Measurements from ENCODE around the gene UGGT2. TPM values are rescaled to one million over a fixed set of nuclear protein-coding genes. Genes with fewer than 3 reads are reported as not detected.
"Not testable (repeated sequence)": the region's sequence is repeated elsewhere in the genome, so short reads cannot be mapped to it uniquely, and the experiment has no call there.

UGGT2 gene
- total and polyA plus RNA-seq, 4 donors: 7.6 to 60.2 (median 16.3) TPM

DNA sequence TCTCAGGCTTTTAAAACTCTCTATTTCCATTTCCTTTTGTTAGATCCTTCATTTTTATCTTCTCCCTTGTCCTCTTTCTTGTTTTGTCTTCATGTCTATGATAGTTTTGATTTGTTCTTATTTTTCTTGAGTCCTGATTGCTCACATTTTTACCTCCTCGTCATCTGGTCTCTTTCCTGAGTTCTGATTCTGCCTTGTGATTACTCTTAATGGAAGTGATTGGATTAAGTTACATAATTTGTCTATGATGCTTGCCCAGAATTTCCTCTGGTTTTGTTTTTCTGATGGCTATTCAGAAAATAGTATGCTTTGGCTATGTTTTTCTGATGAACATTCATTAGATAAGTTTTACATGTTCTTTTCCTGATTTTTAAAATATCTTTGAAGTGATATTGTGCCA, 273.7 kb downstream of the UGGT2 start:
- H3K27ac ChIP-seq (ENCODE audit: low read depth in 1 of 2, low read length in 1 of 2): no peak overlapping the region
- TF ChIP-seq, protein P1, sequence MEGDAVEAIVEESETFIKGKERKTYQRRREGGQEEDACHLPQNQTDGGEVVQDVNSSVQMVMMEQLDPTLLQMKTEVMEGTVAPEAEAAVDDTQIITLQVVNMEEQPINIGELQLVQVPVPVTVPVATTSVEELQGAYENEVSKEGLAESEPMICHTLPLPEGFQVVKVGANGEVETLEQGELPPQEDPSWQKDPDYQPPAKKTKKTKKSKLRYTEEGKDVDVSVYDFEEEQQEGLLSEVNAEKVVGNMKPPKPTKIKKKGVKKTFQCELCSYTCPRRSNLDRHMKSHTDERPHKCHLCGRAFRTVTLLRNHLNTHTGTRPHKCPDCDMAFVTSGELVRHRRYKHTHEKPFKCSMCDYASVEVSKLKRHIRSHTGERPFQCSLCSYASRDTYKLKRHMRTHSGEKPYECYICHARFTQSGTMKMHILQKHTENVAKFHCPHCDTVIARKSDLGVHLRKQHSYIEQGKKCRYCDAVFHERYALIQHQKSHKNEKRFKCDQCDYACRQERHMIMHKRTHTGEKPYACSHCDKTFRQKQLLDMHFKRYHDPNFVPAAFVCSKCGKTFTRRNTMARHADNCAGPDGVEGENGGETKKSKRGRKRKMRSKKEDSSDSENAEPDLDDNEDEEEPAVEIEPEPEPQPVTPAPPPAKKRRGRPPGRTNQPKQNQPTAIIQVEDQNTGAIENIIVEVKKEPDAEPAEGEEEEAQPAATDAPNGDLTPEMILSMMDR (IDR thresholded peaks at IDR 0.05; ENCODE audit: control extremely low read depth, extremely low read depth): no peak
- H3K9me3 ChIP-seq (ENCODE audit: control insufficient read depth in 4 of 4, insufficient read depth in 3 of 4, low read length in 3 of 4): no peaks in the 10 kb centered on the region
- H3K4me3 ChIP-seq: no peak overlapping the region
- H3K36me3 ChIP-seq (ENCODE audit: control insufficient read depth in 4 of 4, insufficient read depth in 4 of 4, low read length in 4 of 4): peaks cover 0 to 12% (median 4%) of the 10 kb centered on the region in 4 donors
- H3K27me3 ChIP-seq (ENCODE audit: control insufficient read depth in 3 of 3, insufficient read depth in 3 of 3, low read length in 2 of 3): no peaks in the 10 kb centered on the region
- no peak overlapping the region for H3K9ac ChIP-seq (ENCODE audit: insufficient read depth in 1 of 2, low read length in 2 of 2)
- no peak for ATAC-seq (ENCODE audit: insufficient read depth, low FRiP score)
- H3K4me1 ChIP-seq (ENCODE audit: control insufficient read depth in 5 of 5, insufficient read depth in 5 of 5, low read length in 5 of 5): no peaks in the 10 kb centered on the region
- DNase-seq: no peak
- WGBS, 2 donors: 37 to 93% methylated on average over 1 of the region's 1 CpG

DNA sequence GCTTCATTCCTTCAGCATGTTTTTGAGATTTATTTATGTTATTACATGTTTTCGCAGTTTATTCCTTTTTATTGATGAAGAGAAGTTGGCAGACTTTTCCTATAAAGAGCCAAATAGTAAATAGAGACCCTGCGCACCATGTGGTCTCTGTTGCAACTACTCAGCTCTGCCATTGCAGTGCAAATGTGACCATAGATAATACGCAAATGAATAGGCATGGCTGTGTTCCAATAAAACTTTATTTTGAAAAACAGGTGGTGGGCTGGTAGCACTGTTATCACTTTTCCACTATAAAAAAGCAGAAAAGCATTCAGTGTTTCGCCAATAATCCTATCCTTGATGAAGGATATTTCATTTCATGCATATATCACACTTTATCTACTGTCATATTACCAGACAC, 281.3 kb downstream of the UGGT2 start:
- WGBS, 2 donors: 85 to 93% methylated on average over 4 of the region's 4 CpGs
- Histone ChIP-seq H3K27me3 (ENCODE audit: control insufficient read depth in 3 of 3, insufficient read depth in 3 of 3, low read length in 2 of 3) (no peaks in the 10 kb centered on the region), H3K4me3 (no peak overlapping the region), H3K9me3 (ENCODE audit: control insufficient read depth in 4 of 4, insufficient read depth in 3 of 4, low read length in 3 of 4) (no peaks in the 10 kb centered on the region), H3K27ac (ENCODE audit: low read depth in 1 of 2, low read length in 1 of 2) (no peak overlapping the region), H3K9ac (ENCODE audit: insufficient read depth in 1 of 2, low read length in 2 of 2) (no peak overlapping the region), H3K4me1 (ENCODE audit: control insufficient read depth in 5 of 5, insufficient read depth in 5 of 5, low read length in 5 of 5) (peaks cover 0 to 7% (median 0%) of the 10 kb centered on the region in 5 donors), H3K36me3 (ENCODE audit: control insufficient read depth in 4 of 4, insufficient read depth in 4 of 4, low read length in 4 of 4) (peaks cover 5 to 9% (median 6%) of the 10 kb centered on the region in 4 donors)
- ATAC-seq (ENCODE audit: insufficient read depth, low FRiP score): no peak
- DNase-seq: peak; percentile 26 to 86 (median 78)
- TF ChIP-seq, protein P1 (IDR thresholded peaks at IDR 0.05; ENCODE audit: control extremely low read depth, extremely low read depth): no peak

DNA sequence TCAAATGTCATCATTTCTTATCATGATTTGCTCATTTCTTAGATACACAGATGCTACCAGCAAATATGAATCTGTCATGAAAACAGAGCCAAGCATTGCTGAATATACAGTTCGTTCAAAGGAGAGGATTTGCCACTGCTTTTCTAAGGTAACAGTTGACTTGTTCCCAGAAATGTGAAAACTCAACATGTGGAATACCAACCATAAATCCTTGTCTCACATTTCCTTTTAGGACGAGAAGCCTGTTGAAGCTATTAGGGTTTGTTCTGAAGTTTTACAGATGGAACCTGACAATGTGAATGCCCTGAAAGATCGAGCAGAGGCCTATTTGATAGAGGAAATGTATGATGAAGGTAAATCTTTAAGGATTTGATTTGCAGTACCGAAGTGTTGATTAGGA, 289.6 kb downstream of the UGGT2 start:
- Histone ChIP-seq H3K27me3 (ENCODE audit: control insufficient read depth in 3 of 3, insufficient read depth in 3 of 3, low read length in 2 of 3) (no peaks in the 10 kb centered on the region), H3K9me3 (ENCODE audit: control insufficient read depth in 4 of 4, insufficient read depth in 3 of 4, low read length in 3 of 4) (no peaks in the 10 kb centered on the region), H3K4me1 (ENCODE audit: control insufficient read depth in 5 of 5, insufficient read depth in 5 of 5, low read length in 5 of 5) (no peaks in the 10 kb centered on the region), H3K4me3 (no peak overlapping the region), H3K27ac (ENCODE audit: low read depth in 1 of 2, low read length in 1 of 2) (no peak overlapping the region), H3K36me3 (ENCODE audit: control insufficient read depth in 4 of 4, insufficient read depth in 4 of 4, low read length in 4 of 4) (peaks cover 5 to 20% (median 10%) of the 10 kb centered on the region in 4 donors), H3K9ac (ENCODE audit: insufficient read depth in 1 of 2, low read length in 2 of 2) (no peak overlapping the region)
- ATAC-seq (ENCODE audit: insufficient read depth, low FRiP score) (no peak), DNase-seq (no peak)
- TF ChIP-seq, protein P1 (IDR thresholded peaks at IDR 0.05; ENCODE audit: control extremely low read depth, extremely low read depth): no peak
- 90 to 93% methylated on average over 4 of the region's 4 CpGs for WGBS, 2 donors

DNA sequence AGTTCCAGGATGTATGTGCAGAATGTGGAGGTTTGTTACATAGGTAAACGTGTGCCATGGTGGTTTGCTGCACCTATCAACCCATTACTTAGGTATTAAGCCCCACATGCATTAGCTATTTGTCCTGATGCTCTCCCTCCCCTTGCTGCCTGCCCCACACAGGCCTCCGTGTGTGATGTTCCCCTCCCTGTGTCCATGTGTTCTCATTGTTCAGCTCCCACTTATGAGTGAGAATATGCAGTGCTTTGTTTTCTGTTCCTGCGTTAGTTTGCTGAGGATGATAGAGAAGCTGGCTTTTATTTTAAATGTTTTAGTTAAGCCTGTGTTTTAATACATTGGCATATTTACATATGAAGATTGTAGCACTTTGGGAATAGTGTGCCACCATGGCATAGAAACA, 290.6 kb downstream of the UGGT2 start:
- peaks cover 0 to 20% (median 10%) of the 10 kb centered on the region in 4 donors for H3K36me3 ChIP-seq (ENCODE audit: control insufficient read depth in 4 of 4, insufficient read depth in 4 of 4, low read length in 4 of 4)
- H3K4me3 ChIP-seq; ATAC-seq (ENCODE audit: insufficient read depth, low FRiP score); H3K4me1 ChIP-seq (ENCODE audit: control insufficient read depth in 5 of 5, insufficient read depth in 5 of 5, low read length in 5 of 5); H3K9me3 ChIP-seq (ENCODE audit: control insufficient read depth in 4 of 4, insufficient read depth in 3 of 4, low read length in 3 of 4); H3K27ac ChIP-seq (ENCODE audit: low read depth in 1 of 2, low read length in 1 of 2); H3K9ac ChIP-seq (ENCODE audit: insufficient read depth in 1 of 2, low read length in 2 of 2); DNase-seq; H3K27me3 ChIP-seq (ENCODE audit: control insufficient read depth in 3 of 3, insufficient read depth in 3 of 3, low read length in 2 of 3): not testable (repeated sequence)
- 90 to 94% methylated on average over 3 of the region's 3 CpGs for WGBS, 2 donors
